Middle frontal gyrus (tissue), 1 donor: ENCODE data around the gene S100Z.

Experiments used
- DNase-seq: peaks from one replicate; pipeline ENCODE4 v3.0.0-alpha.2; 2015; ENCODE audit warnings: low spot score; ENCODE audit errors: extremely low spot score

The S100Z gene

DNA sequence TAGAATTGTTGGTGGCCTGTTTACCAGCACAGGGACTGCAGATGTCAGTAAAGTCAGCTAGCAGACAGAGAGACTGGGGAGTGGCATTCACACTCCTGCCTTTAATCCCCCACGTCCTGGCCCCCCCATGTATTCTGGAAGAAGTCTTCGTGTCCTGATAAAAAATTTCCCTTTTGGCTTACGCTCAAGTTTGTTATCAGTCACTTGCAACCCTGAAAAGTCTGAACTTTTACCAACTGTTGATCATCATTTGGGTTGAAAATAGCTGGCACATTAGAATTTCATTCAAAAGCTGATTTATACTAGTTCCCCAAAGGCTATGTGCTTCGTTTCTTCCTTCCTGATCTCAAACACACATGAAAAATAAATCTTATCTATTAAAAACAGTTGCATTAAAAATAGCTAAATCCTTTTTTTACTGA is 97.3 kb downstream of the S100Z start:
- no peak for DNase-seq

DNA sequence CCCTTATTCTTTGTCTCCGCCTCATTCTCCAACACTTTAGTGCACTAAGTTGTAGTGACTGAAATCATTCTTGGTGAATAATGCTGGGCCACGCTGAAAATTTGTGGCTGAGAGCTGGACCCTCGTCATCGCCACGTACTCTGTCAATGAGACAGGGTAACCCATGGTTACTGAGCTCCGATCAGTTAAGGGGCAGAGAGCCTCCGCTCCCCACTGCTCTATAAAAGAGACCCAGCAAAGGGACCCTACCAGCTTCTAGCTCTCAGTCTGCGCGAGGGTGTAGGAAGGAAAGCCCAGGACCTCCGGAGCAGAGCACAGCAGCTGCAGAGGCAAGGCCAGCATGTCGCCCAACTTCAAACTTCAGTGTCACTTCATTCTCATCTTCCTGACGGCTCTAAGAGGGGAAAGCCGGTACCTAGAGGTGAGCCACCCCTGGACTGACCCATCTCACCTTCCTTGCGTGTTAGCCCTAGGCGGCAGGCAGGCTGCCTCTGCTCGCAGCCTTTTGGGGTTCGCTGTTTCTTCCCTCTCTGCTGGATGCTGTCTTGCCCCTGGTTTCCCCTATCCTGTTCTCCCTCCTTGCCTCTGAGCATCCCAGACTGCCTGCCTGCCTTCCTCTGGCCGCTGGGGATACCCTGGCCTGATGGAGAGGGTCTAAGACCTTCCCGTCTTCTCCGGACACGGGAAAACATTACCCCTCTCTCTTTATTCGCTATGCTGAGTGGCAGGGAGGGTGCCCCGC is 103.2 kb downstream of the S100Z start, which contains the start of gene CRHBP:
Gene CRHBP, plus strand, starts transcription at position 251 of the 742 bp plus-strand sequence. Its CDS starts 90 bp downstream, at position 341.
- DNase-seq: no peak

DNA sequence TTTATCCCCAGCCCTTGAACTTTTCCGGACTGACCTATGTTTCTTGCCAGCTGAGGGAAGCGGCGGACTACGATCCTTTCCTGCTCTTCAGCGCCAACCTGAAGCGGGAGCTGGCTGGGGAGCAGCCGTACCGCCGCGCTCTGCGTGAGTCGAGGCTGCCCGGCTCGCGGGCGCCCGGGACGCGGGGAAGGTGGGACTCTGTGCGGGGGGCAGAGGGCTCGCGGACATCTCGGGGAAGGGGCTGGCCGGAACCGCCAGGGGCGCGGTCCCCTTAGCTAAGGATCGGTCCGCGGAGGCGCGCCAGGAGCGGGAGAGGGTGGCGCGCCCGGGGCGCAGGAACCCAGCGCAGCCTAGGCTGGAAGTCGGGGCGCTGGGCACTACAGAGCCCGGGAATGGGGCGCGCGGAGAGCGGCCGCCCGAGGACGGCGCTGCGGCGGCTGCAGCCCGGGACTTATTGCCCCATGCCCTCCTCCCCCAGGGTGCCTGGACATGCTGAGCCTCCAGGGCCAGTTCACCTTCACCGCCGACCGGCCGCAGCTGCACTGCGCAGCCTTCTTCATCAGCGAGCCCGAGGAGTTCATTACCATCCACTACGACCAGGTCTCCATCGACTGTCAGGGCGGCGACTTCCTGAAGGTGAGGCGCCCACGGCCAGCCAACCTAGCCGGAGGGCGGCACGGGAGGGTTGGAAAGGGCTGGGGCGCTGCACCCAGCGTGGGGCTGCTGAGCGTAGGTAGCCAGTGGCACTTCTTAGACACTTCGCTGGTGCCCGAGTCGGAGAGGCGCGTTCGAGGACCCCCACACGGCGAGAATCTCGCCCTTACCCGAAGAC is 104.0 kb downstream of the S100Z start:
- no peak for DNase-seq

DNA sequence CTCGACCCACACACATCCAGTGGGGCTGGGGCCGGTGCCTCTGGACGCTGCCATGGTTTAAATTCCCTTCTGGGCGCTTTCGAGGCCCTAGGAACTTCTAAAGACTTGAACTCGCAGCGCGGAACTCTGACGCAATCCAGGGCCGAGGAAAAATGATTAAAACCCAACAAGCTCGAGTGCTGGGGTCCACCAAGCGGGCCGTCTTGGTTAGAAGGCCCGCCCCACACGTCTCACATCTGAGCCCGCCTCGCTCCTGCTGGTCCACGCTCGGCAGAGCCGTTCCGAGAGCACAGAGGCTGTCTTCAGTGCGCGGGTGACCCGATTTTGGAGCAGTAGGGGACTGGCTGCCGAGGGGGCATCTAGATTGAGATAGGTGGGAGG is 104.6 kb downstream of the S100Z start:
- DNase-seq: no peak

DNA sequence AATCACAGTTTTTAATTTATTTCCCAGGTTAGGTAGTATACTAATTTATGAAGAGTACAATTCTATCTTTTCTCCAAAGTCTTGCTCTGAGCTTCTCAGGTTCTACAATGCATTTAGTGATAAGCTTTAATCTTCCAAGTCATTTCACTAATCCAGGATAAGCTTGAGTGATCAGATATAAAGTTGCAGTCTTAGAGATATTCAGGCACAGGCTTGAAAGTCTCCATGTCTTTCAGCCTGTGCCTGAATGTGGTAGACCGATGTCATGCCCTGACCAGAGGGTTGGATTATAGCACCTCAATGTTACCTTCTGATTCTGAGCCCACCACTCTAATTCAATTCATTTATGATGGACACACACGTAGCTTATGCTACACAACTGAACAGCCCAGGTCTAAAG is 106.2 kb downstream of the S100Z start:
- no peak for DNase-seq

DNA sequence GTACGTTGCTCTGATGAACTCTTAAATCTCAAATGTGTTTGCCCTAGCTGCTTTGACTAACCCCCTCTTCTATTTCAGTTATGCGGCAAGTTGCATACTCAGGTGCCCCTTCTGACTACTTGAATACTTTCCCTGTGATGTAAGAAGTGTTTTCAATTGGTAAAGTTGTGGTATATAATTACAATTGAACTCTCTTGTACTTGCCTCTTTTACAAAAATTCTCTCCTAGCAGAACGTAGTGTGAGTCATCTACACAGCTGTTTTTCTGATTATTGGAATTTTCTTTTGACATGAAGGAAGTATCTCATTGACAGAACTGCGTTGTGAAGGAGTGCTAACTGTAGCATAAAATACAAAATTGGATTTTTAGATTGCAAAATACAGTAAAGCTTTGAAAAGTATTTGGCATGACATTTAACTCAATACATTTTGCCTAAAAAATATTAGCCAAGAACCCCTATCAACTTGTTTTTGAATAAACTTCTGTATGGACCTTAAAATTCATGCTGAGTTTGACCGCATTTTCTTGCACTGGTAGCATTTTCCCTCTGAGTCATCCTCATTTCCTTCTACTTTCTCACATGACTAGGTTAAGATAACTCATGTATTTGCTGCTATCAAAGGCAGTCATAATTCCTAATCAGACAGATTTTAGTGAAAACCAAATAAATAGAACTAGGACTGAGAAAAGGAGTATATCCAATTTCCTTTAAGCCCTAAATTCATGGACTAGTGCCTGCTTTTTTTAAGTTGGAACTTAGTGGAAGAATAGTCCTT is 109.4 kb downstream of the S100Z start:
- no peak for DNase-seq

DNA sequence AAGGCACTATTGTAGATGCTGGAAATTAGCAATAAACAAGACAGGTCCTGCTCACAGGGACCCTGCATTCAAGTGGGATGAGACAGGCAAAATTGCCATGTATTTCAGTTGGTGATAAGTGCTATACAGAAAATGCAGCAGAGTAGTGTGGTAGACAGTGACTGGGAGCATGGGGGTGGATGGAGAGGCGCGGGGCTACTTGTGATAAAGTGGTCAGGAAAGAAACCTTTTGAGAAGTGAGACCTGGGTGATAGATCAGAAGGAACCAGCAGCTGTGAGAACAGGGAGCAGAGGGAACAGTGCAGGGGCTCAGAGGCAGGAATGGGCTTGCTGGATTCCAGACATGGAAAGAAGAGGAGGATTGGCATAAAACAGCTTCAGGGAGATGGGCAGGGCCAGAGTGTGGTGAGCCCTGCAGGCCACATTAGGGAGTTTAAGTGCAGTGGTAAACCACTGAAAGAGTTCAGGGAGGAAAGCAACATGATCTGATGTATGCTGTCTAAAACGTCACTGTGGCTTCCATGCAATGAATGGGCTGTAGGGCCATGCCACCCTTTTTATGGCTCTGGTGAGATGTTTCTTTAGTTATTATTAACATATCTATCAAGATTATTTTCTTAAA is 110.3 kb downstream of the S100Z start:
- DNase-seq: no peak

DNA sequence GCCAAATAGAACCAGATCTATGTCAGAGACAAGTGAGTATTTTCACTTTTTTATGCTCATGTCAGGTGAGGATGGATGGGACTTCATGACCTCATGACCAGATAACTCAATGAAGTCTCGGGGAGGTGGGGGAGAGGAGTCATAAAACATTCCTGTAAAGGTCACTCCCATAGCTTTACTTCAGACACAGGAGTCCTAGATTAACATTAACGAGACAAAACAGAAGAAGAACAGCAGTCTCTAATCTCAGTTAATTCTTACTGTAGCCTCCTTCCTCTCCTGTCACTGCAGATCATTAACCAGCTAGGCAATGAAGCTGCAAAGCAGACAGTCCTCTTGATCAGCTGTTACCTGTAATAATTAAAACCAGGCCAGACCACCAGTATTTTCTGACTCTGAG is 114.2 kb downstream of the S100Z start:
- no peak for DNase-seq
